ENCODE measurements around the gene TBC1D9B.

- TF ChIP-seq EZH2 (IDR thresholded peaks at IDR 0.05) (no peak), POLR2AphosphoS5 (IDR thresholded peaks at IDR 0.05; ENCODE audit: low read depth, low read length) (no peak), CTCF (IDR thresholded peaks at IDR 0.05 in 2 of 3, conservative IDR thresholded peaks at IDR 0.05 in 1 of 3; ENCODE audit: borderline replicate concordance in 1 of 3, insufficient read depth in 1 of 3, low read depth in 2 of 3, low read length in 2 of 3) (no peak), RAD21 (IDR thresholded peaks at IDR 0.05; ENCODE audit: low read depth) (no peak), EZH2phosphoT487 (IDR thresholded peaks at IDR 0.05; ENCODE audit: borderline replicate concordance) (no peak), CEBPB (IDR thresholded peaks at IDR 0.05; ENCODE audit: low read depth) (no peak), POLR2A (IDR thresholded peaks at IDR 0.05; ENCODE audit: borderline replicate concordance, extremely low read depth, insufficient read depth, insufficient read length) (no peak), ZFX (IDR thresholded peaks at IDR 0.05) (no peak), SP1 (IDR thresholded peaks at IDR 0.05; ENCODE audit: low read depth) (no peak), SIN3A (IDR thresholded peaks at IDR 0.05; ENCODE audit: low read depth) (no peak)
- TF ChIP-seq, protein P1, sequence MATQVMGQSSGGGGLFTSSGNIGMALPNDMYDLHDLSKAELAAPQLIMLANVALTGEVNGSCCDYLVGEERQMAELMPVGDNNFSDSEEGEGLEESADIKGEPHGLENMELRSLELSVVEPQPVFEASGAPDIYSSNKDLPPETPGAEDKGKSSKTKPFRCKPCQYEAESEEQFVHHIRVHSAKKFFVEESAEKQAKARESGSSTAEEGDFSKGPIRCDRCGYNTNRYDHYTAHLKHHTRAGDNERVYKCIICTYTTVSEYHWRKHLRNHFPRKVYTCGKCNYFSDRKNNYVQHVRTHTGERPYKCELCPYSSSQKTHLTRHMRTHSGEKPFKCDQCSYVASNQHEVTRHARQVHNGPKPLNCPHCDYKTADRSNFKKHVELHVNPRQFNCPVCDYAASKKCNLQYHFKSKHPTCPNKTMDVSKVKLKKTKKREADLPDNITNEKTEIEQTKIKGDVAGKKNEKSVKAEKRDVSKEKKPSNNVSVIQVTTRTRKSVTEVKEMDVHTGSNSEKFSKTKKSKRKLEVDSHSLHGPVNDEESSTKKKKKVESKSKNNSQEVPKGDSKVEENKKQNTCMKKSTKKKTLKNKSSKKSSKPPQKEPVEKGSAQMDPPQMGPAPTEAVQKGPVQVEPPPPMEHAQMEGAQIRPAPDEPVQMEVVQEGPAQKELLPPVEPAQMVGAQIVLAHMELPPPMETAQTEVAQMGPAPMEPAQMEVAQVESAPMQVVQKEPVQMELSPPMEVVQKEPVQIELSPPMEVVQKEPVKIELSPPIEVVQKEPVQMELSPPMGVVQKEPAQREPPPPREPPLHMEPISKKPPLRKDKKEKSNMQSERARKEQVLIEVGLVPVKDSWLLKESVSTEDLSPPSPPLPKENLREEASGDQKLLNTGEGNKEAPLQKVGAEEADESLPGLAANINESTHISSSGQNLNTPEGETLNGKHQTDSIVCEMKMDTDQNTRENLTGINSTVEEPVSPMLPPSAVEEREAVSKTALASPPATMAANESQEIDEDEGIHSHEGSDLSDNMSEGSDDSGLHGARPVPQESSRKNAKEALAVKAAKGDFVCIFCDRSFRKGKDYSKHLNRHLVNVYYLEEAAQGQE (IDR thresholded peaks at IDR 0.05; ENCODE audit: low read depth) = no peak
Measured at GRCh38 chr5:179820127-179820482, 87.6 kb downstream of the TBC1D9B start.

Data from HCT116 (cell line).